ENCODE data around the gene ORC3. TPM values are rescaled to one million over a fixed set of nuclear protein-coding genes. Genes with fewer than 3 reads are reported as not detected.

ORC3 gene
- total and polyA plus RNA-seq, 5 experiments from 2014 or later, result 30.9 to 37.7 (median 33.8) TPM

DNA sequence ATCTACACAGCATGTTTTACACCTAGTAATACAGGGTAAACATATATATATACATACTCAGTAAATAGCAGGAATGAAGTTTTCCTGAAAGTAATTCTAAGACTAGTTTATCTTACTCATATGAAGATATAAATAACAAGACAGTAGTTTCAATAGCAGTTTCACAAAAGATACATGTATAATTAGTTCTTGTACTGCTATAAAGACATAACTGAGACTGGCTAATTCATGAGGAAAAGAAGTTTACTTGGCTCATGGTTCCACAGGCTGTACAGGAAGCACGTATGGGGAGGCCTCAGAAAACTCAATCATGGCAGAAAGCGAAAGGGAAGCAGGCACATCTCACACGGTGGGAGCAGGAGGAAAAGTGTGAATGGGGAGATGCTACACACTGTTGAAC lies 17.1 kb upstream of the ORC3 start:
- Mint-ChIP-seq H3K36me3 (peaks cover 5 to 52% (median 20%) of the 10 kb centered on the region in 3 donors), H3K4me3 (peak overlapping the region in 5 of 10 donors; percentile 8 to 48 (median 12)), H3K4me1 (peaks cover 27 to 61% (median 52%) of the 10 kb centered on the region in 4 donors), H3K27me3 (no peaks in the 10 kb centered on the region), H3K9me3 (peaks cover 0 to 3% (median 0%) of the 10 kb centered on the region in 9 donors), H3K27ac (peak overlapping the region in 3 of 10 donors; percentile 4 to 58 (median 19))
- POLR2A ChIA-PET, result interaction anchor here (0.6 kb wide), 1 partner anchor 17 kb away, joined by 3 read pairs; the partner anchor contains the start of genes ORC3 and RARS2
- ATAC-seq (no peak), DNase-seq (no peak)

DNA sequence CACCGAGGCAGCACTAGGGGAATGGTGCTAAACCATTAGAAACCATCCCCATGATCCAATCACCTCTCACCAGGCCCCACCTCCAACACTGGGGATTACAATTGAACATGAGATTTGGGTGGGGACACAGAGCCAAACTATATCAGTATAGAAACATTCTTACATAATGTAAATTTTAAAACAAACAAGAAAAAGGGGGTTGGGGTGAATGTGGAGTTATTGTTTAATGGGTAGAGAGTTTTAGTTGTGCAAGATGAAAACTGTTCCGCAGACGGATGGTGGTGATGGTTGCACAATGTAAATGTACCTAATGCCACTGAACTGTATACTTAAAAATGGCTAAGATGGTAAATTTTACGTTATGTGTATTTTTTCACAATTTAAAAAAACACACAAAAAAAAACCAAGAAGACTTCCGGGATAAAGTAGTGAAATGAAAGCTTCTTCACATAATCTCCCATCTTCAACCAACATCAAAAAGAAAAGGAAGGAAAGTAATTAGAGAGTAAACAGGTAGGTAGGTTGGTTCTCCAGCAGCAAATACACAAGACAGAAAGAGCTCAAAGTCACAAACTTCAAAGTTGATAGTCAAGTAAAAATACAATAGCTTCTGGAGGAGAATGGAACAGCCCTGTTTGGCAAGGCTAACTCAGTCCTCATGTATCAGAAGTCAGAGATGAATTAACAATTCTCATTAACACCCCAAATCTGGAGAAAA lies 16.5 kb upstream of the ORC3 start:
- Mint-ChIP-seq H3K4me3 (peak overlapping the region in 4 of 10 donors; percentile 8 to 51 (median 10)), H3K27ac (peak overlapping the region in 7 of 10 donors; percentile 2 to 64 (median 19)), H3K9me3 (peaks cover 0 to 3% (median 0%) of the 10 kb centered on the region in 9 donors), H3K27me3 (no peaks in the 10 kb centered on the region), H3K4me1 (peaks cover 27 to 61% (median 52%) of the 10 kb centered on the region in 4 donors), H3K36me3 (peaks cover 5 to 50% (median 20%) of the 10 kb centered on the region in 3 donors)
- ATAC-seq (no peak), DNase-seq (no peak)
- POLR2A ChIA-PET, result interaction anchor here (0.6 kb wide), 1 partner anchor 16 kb away, joined by 3 read pairs; the partner anchor contains the start of genes ORC3 and RARS2

DNA sequence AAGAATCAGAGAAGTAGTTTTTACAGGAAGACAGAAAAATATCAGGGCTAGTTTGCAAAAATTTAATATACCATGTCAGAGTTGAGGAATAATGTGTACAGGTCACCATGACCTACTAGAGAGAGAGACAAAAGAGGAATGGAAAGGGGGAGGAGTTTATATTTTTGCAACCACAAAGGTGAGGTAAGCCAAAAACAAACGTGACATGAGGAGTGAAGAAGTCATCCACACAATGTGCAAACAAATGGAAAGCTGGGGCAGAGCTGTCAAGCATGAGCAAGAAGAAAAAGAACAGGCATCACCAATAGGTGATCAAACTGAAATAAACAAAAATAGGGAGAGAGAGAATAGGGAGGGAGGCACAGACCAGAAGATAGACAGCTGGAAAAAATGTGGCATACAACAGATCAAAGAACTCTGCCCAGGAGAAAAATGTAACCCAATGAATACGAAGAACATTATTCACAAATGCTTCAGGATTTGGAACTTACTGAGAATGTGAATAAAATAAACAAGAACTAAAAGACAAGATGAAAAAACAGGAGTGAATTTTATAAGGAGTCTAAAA lies 15.6 kb upstream of the ORC3 start:
- Mint-ChIP-seq H3K4me1 (peaks cover 26 to 63% (median 52%) of the 10 kb centered on the region in 4 donors), H3K4me3 (peak overlapping the region in 9 of 10 donors; percentile 3 to 51 (median 26)), H3K27me3 (no peaks in the 10 kb centered on the region), H3K9me3 (peaks cover 0 to 3% (median 0%) of the 10 kb centered on the region in 9 donors), H3K36me3 (peaks cover 5 to 49% (median 20%) of the 10 kb centered on the region in 3 donors), H3K27ac (peak overlapping the region in 8 of 10 donors; percentile 5 to 71 (median 34))
- POLR2A ChIA-PET, result no interaction called here
- ATAC-seq, result peak; percentile 25 to 33
- no peak for DNase-seq

DNA sequence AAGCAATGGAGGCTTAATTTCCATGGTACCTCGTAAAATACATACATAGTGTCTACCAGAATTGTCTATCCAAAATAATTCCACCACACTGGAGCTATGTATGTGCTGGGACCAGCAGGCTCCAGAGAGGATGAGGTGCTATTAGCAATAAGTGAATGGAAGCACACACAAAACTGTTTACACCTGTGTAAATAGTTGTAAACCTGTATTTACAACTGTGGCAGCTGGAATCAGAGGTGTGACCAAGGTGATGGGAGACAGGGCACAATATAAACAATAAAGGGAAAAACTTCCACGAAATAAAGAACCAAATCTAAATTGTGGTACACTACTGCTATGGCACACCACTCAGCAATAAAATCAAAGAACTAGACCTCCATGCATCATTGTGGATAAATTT lies 14.5 kb upstream of the ORC3 start:
- ATAC-seq, result no peak
- peak overlapping the region in 5 of 10 donors; percentile 12 to 40 (median 22) for H3K4me3 Mint-ChIP-seq

DNA sequence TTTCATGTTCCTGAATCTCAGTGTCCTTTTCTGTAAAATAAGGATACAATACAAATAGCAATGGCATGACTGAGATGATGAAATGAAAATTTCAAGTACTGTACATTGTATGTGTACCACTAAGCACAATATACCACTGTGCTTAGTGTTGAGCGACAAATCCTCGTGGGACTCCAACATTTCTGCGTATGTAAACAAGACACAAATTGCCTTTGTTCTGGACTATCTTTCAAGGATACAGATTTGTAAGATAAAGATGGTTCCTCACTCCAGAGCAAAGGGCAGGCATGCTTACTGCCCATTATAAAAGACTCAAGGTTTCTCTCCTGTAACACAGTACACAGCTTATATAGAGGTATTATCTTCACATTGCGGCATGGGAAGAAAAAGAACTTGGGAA lies 6.1 kb upstream of the ORC3 start:
- DNase-seq (no peak), ATAC-seq (no peak)
- Mint-ChIP-seq H3K27ac (no peak overlapping the region), H3K4me1 (peaks cover 15 to 68% (median 56%) of the 10 kb centered on the region in 4 donors), H3K36me3 (peaks cover 0 to 57% (median 13%) of the 10 kb centered on the region in 3 donors), H3K4me3 (no peak overlapping the region), H3K27me3 (no peaks in the 10 kb centered on the region), H3K9me3 (no peaks in the 10 kb centered on the region)
- POLR2A ChIA-PET, result no interaction called here

More for the DNA sequence above, 14.5 kb upstream of the ORC3 start:
- POLR2A ChIA-PET, result interaction anchor here (0.7 kb wide), 1 partner anchor 361 kb away, joined by 4 read pairs; no protein-coding TSS in a partner anchor
- DNase-seq, result no peak
- Mint-ChIP-seq H3K27ac (peak overlapping the region in 5 of 10 donors; percentile 6 to 69 (median 20)), H3K4me1 (peaks cover 26 to 58% (median 51%) of the 10 kb centered on the region in 4 donors), H3K36me3 (peaks cover 5 to 51% (median 20%) of the 10 kb centered on the region in 3 donors), H3K9me3 (peaks cover 0 to 3% (median 0%) of the 10 kb centered on the region in 9 donors), H3K27me3 (no peaks in the 10 kb centered on the region)

DNA sequence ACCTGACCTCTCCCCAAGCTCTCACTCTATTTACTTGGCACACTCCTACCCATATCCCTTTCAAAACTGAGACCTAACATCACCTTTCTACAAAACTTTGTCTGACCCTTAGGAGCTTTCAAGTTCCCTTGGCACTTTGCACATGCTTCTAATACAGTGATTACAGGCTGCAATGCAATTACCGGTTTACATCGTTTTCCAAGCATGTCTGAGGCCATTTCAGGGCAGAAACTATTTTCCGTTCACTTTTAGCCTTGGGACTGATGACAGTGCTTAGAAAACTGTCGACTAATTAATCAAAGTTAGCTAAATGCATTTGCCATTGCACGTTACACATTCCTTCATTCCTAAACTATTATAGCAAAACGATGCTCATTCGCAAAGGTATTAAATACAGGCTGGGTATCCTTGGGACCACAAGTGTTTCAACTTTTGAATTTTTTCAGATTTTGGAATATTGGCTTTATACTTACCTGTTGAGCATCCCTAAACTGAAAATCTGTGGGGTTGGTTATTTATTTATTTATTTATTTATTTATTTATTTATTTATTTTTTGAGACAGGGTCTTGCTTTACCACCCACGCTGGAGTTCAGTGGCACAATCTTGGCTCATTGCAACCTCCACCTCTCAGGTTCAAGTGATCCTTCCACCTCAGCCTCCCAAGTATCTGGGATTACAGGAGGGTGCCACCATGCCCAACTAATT lies 3.4 kb upstream of the ORC3 start:
- Mint-ChIP-seq H3K27me3 (no peaks in the 10 kb centered on the region), H3K36me3 (peaks cover 0 to 34% (median 13%) of the 10 kb centered on the region in 3 donors), H3K27ac (no peak overlapping the region), H3K4me1 (peaks cover 26 to 84% (median 77%) of the 10 kb centered on the region in 4 donors), H3K9me3 (no peaks in the 10 kb centered on the region), H3K4me3 (peak overlapping the region in 1 of 10 donors; percentile 26)
- POLR2A ChIA-PET, result interaction anchor here (0.6 kb wide), 1 partner anchor 51 kb away, joined by 5 read pairs; no protein-coding TSS in a partner anchor
- no peak for DNase-seq
- no peak for ATAC-seq

DNA sequence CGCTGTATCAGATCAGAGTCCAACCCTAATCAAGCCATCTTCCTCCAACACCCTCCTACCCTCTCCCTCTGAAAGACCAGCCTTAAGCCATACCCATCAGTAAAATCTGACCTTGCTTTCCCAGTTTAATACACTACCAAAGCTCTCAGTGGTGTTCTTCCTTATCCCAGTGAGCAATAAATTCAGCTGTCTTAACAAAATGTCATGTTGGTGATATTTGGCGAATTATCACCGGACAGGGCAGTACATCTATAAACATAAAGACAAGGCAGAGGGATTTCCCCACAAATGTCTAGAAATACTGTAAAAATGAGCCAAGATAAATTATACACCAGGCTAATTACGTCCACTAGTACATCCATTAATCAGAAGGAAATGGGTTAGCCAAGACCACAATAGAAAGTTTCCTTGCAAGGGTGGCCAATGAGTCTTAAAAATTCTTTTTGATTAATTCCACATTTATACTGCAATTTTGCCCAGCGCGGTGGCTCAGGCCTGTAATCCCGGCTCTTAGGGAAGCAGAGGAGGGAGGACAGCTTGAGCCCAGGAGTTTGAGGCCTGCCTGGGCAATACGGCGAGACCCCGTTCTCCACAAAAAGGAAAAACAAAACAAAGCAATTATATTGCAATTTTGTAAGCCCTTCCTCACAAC lies 1.1 kb upstream of the ORC3 start:
- POLR2A ChIA-PET, result interaction anchor here (0.9 to 3.0 kb wide), 13 partner anchors 16 to 1996 kb away, joined by 3 to 23 read pairs (median 4); partner anchors contain the start of genes AKIRIN2, CFAP206 and SLC35A1

DNA sequence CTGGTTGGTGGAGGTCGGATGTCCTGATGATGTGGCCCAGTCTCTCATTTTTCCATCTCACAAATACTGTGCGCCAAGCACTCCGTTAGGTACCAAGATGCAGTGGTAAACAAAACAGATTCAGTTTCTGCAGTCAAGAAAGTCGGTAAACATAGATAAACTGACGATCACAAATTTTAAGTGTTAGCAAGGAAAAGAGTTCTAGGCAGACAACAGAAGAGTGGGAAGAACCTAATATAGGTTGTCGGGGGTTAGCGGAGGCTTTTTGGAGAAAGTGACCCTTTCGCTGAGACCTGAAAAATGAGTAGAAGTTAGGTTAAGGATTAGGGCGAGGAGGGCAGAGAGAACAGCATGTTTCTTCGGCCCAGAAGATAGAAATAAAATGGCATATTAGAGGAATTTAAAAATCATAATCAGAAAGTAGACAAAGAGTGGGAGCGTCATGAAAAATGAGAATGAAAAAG lies 514 bp downstream of the ORC3 start:
- ATAC-seq, result no peak
- Mint-ChIP-seq H3K4me1 (peaks cover 27 to 81% (median 67%) of the 10 kb centered on the region in 4 donors), H3K9me3 (no peaks in the 10 kb centered on the region), H3K4me3 (peak overlapping the region; percentile 90 to 99 (median 94)), H3K27me3 (no peaks in the 10 kb centered on the region), H3K27ac (peak overlapping the region; percentile 89 to 100 (median 96)), H3K36me3 (peaks cover 0 to 18% (median 8%) of the 10 kb centered on the region in 3 donors)
- POLR2A ChIA-PET, result interaction anchor here (0.5 to 3.0 kb wide), 9 partner anchors 12 to 118 kb away, joined by 3 to 23 read pairs (median 3); partner anchors contain the start of genes AKIRIN2 and SLC35A1
- DNase-seq, result no peak

More for the DNA sequence above, 1.1 kb upstream of the ORC3 start:
- Mint-ChIP-seq H3K9me3 (no peaks in the 10 kb centered on the region), H3K27me3 (no peaks in the 10 kb centered on the region), H3K36me3 (peaks cover 0 to 17% (median 5%) of the 10 kb centered on the region in 3 donors), H3K4me3 (peak overlapping the region; percentile 90 to 99 (median 94)), H3K4me1 (peaks cover 26 to 83% (median 80%) of the 10 kb centered on the region in 4 donors), H3K27ac (peak overlapping the region in 9 of 10 donors; percentile 21 to 100 (median 96))
- ATAC-seq (no peak), DNase-seq (no peak)

GRCh38 chr6:87590990-87591389 lies 1.1 kb downstream of the ORC3 start:
- Mint-ChIP-seq H3K36me3 (peaks cover 0 to 24% (median 7%) of the 10 kb centered on the region in 3 donors), H3K27ac (peak overlapping the region in 8 of 10 donors; percentile 89 to 100 (median 96)), H3K27me3 (no peaks in the 10 kb centered on the region), H3K9me3 (no peaks in the 10 kb centered on the region), H3K4me3 (peak overlapping the region; percentile 90 to 99 (median 94)), H3K4me1 (peaks cover 24 to 78% (median 63%) of the 10 kb centered on the region in 4 donors)
- ATAC-seq (no peak), DNase-seq (no peak)
- POLR2A ChIA-PET, result interaction anchor here (0.5 to 3.0 kb wide), 4 partner anchors 11 to 111 kb away, joined by 3 to 23 read pairs (median 7); partner anchors contain the start of gene AKIRIN2

DNA sequence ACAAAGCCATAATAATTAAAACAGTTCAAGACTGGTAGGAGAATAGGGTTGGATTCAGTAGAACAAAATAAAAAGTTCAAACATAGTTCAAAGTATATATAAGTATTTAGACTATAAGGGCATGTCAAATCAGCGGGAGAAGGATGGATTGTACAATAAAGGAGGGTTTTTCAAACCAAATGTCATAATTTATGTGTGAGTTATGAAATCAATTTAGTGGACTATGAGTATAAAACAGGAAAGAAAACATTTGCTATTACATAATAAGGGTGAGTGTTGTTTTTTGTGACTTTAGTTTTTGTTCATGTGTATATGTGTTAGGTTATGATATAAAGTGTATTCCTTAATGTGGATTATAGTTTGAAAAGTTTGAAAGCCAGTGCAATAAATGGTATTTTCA lies 10.6 kb downstream of the ORC3 start:
- peaks cover 0 to 2% (median 0%) of the 10 kb centered on the region in 4 donors for H3K4me1 Mint-ChIP-seq
- H3K9me3 Mint-ChIP-seq, result no peaks in the 10 kb centered on the region
- no peak overlapping the region for H3K4me3 Mint-ChIP-seq
- DNase-seq (no peak), ATAC-seq (no peak)
- POLR2A ChIA-PET, result no interaction called here
- no peaks in the 10 kb centered on the region for H3K27me3 Mint-ChIP-seq
- no peak overlapping the region for H3K27ac Mint-ChIP-seq
- peaks cover 0 to 38% (median 2%) of the 10 kb centered on the region in 3 donors for H3K36me3 Mint-ChIP-seq

- no peaks in the 10 kb centered on the region for H3K4me1 Mint-ChIP-seq
- H3K27me3 Mint-ChIP-seq, result no peaks in the 10 kb centered on the region
- H3K27ac Mint-ChIP-seq, result no peak overlapping the region
- H3K36me3 Mint-ChIP-seq, result peaks cover 0 to 58% (median 12%) of the 10 kb centered on the region in 3 donors
- H3K9me3 Mint-ChIP-seq, result no peaks in the 10 kb centered on the region
- H3K4me3 Mint-ChIP-seq, result no peak overlapping the region
- DNase-seq, result no peak
- no peak for ATAC-seq
- POLR2A ChIA-PET, result interaction anchor here (1.9 kb wide), 1 partner anchor 17 kb away, joined by 6 read pairs; the partner anchor contains the start of genes ORC3 and RARS2
These were observed 16.3 kb downstream of the ORC3 start for GRCh38 chr6:87606199-87606598.

Measured in naive thymus-derived CD8-positive, alpha-beta T cell (primary cell).